K562 (cell line): ENCODE data around the gene IGSF3. TPM values are rescaled to one million over a fixed set of nuclear protein-coding genes. Genes with fewer than 3 reads are reported as not detected.

ENCODE experiments used
- ARHGAP35 ChIP-seq: fragments of 450-650 bp; IDR thresholded peaks from 2 replicates; pipeline ENCODE4 v1.6.1; 2018; ENCODE audit not compliant: partially characterized antibody
- DIDO1 ChIP-seq: fragments of 450-650 bp; IDR thresholded peaks from 2 replicates; pipeline ENCODE4 v1.6.1; 2016; ENCODE audit warnings: low read depth, missing biosample characterization, missing genetic modification characterization
- ELK3 ChIP-seq: fragments of 450-650 bp; formaldehyde crosslinking; IDR thresholded peaks from 2 replicates; pipeline ENCODE4 v1.4.0; 2020; ENCODE audit warnings: mild to moderate bottlenecking
- GABPB1 ChIP-seq: sonication (generic); formaldehyde crosslinking; IDR thresholded peaks from 2 replicates; pipeline ENCODE4 v1.8.0; 2022; ENCODE audit warnings: mild to moderate bottlenecking, missing genetic modification reagents
- GATAD2B ChIP-seq: fragments of 450-650 bp; IDR thresholded peaks from 2 replicates; pipeline ENCODE4 v1.6.1; 2017; ENCODE audit warnings: mild to moderate bottlenecking, borderline replicate concordance
- HIVEP1 ChIP-seq: fragments of 250-450 bp; sonication (Bioruptor Pico); IDR thresholded peaks from 2 replicates; pipeline ENCODE4 v1.4.0; 2020; ENCODE audit warnings: mild to moderate bottlenecking
- HNRNPLL ChIP-seq: fragments of 200-400 bp; formaldehyde crosslinking; IDR thresholded peaks from 2 replicates; pipeline ENCODE4 v1.6.1; 2017; ENCODE audit warnings: low read length, low read depth, mild to moderate bottlenecking; ENCODE audit not compliant: poor library complexity, severe bottlenecking
- ILF3 ChIP-seq: fragments of 450-650 bp; IDR thresholded peaks from 2 replicates; pipeline ENCODE4 v1.6.1; 2018; ENCODE audit warnings: antibody characterized with exemption, mild to moderate bottlenecking, moderate library complexity, borderline replicate concordance
- MAFG ChIP-seq: fragments of 450-650 bp; conservative IDR thresholded peaks from 2 replicates; pipeline ENCODE4 v1.6.1; 2016; ENCODE audit warnings: missing genetic modification characterization, missing compliant biosample characterization
- MAX ChIP-seq: sonication (generic); formaldehyde crosslinking; IDR thresholded peaks from 2 replicates; pipeline ENCODE4 v1.9.0; 2022; ENCODE audit warnings: mild to moderate bottlenecking, missing genetic modification reagents
- MEF2A ChIP-seq: IDR thresholded peaks from 2 replicates; pipeline ENCODE4 v1.6.1; 2011; ENCODE audit warnings: low read depth, mild to moderate bottlenecking, low read length, moderate library complexity; ENCODE audit not compliant: control insufficient read depth
- NCOA2 ChIP-seq, 2 experiments: fragments of 450-650 bp; IDR thresholded peaks; 2 replicates each; pipeline ENCODE4 v1.6.1; 2018; ENCODE audit warnings: mild to moderate bottlenecking in 2 of 2, moderate library complexity in 1 of 2; ENCODE audit not compliant: partially characterized antibody in 2 of 2
- NCOA6 ChIP-seq: fragments of 450-650 bp; IDR thresholded peaks from 2 replicates; pipeline ENCODE4 v1.6.1; 2017; ENCODE audit warnings: mild to moderate bottlenecking
- NELFE ChIP-seq: IDR thresholded peaks from 2 replicates; pipeline ENCODE4 v1.6.1; 2011; ENCODE audit warnings: mild to moderate bottlenecking; ENCODE audit not compliant: insufficient read depth, insufficient read length
- NONO ChIP-seq, 2 experiments: fragments of 200-400 bp in 1 of 2; fragments of 450-650 bp in 1 of 2; formaldehyde crosslinking in 1 of 2; IDR thresholded peaks; 2 replicates each; pipeline ENCODE4 v1.6.1; 2017; ENCODE audit warnings: low read depth in 2 of 2, mild to moderate bottlenecking in 2 of 2, moderate library complexity in 2 of 2, low read length in 1 of 2
- PREB ChIP-seq: sonication (generic); formaldehyde crosslinking; IDR thresholded peaks from 2 replicates; pipeline ENCODE4 v1.8.1; 2023; ENCODE audit warnings: mild to moderate bottlenecking, missing genetic modification reagents
- PRPF4 ChIP-seq: fragments of 200-400 bp; formaldehyde crosslinking; IDR thresholded peaks from one replicate; pipeline ENCODE4 v1.6.1; 2017; ENCODE audit warnings: low read length, low read depth, mild to moderate bottlenecking; ENCODE audit not compliant: insufficient read depth, poor library complexity, severe bottlenecking
- PTTG1 ChIP-seq: fragments of 450-650 bp; IDR thresholded peaks from 2 replicates; pipeline ENCODE4 v1.6.1; 2016; ENCODE audit warnings: low read depth, mild to moderate bottlenecking, missing genetic modification characterization, missing compliant biosample characterization
- RB1 ChIP-seq: fragments of 450-650 bp; IDR thresholded peaks from 2 replicates; pipeline ENCODE4 v1.6.1; 2017; ENCODE audit warnings: low read depth, mild to moderate bottlenecking
- RBM22 ChIP-seq: fragments of 200-400 bp; formaldehyde crosslinking; IDR thresholded peaks from 2 replicates; pipeline ENCODE4 v1.6.1; 2018; ENCODE audit warnings: low read length, low read depth; ENCODE audit not compliant: poor library complexity, severe bottlenecking
- RFX1 ChIP-seq: fragments of 450-650 bp; IDR thresholded peaks from 2 replicates; pipeline ENCODE4 v1.6.1; 2016; ENCODE audit warnings: mild to moderate bottlenecking, moderate library complexity
- SREBF2 ChIP-seq: sonication (generic); formaldehyde crosslinking; IDR thresholded peaks from 2 replicates; pipeline ENCODE4 v1.4.0; 2020; ENCODE audit warnings: mild to moderate bottlenecking, missing genetic modification reagents
- TAF1 ChIP-seq: IDR thresholded peaks from 2 replicates; pipeline ENCODE4 v1.6.1; 2011; ENCODE audit warnings: mild to moderate bottlenecking, low read length, moderate library complexity; ENCODE audit not compliant: insufficient read depth, control insufficient read depth, severe bottlenecking; ENCODE audit errors: extremely low read depth
- TAL1 ChIP-seq: fragments of 450-650 bp; IDR thresholded peaks from 2 replicates; pipeline ENCODE4 v1.6.1; 2016; ENCODE audit warnings: mild to moderate bottlenecking
- XRCC3 ChIP-seq: fragments of 450-650 bp; IDR thresholded peaks from 2 replicates; pipeline ENCODE4 v1.6.1; 2017; ENCODE audit warnings: mild to moderate bottlenecking, moderate library complexity
- ZFX ChIP-seq: sonication (generic); formaldehyde crosslinking; IDR thresholded peaks from 2 replicates; pipeline ENCODE4 v1.8.0; 2022; ENCODE audit warnings: mild to moderate bottlenecking, missing genetic modification reagents, moderate library complexity
- polyA plus RNA-seq, 8 experiments: library from polyadenylated mRNA; depleted of rRNA in 4 of 8; stranded (reverse) in 5 of 8; unstranded in 3 of 8; fragments of >200 nt; fragmentation: Nextera tagmentation in 2 of 8; fragmentation: Illumina TruSeq in 1 of 8; extraction: Ambion mirVana in 2 of 8; extraction: Trizol in 1 of 8; gene quantifications; 2 replicates each; pipeline versions ENCODE4 v1.2.1 to v1.2.3, GENCODE V29; 2011 to 2014; ENCODE audit warnings: inconsistent platforms in 1 of 8, missing spikeins in 1 of 8
- total RNA-seq, 7 experiments: library from RNA; depleted of rRNA in 6 of 7; stranded (reverse); fragments of >200 nt in 6 of 7; fragmentation: Illumina TruSeq in 2 of 7; extraction: Trizol in 2 of 7; gene quantifications; 2 replicates each; pipeline versions ENCODE4 v1.2.1 to v1.2.3, GENCODE V29; 2011 to 2021; ENCODE audit warnings: low replicate concordance in 1 of 7

Gene IGSF3
- total and polyA plus RNA-seq, 9 of the 15 experiments (the other 6 are each of a cell fraction or from before 2014, with no cell fraction given), result 1.1 to 15.0 (median 8.3) TPM

GRCh38 chr1:116570358-116571214 is 96.9 kb downstream of the IGSF3 start, which contains the start of gene CD58 (continued):
- no peak for TF ChIP-seq ELK3 (CRISPR knock-in tag)
- peak; percentile 0 for TF ChIP-seq MAX (CRISPR knock-in tag)
- peak; percentile 48; the same call in 1 of the 2 replicates for TF ChIP-seq RFX1
- TF ChIP-seq GATAD2B, result peak; percentile 43; the same call in 1 of the 2 replicates
- TF ChIP-seq ILF3, result 0 out of 2 replicates have a peak, but pooled peaks have one; percentile 55
- TF ChIP-seq TAL1, result no peak
- no peak for TF ChIP-seq XRCC3
- no peak for TF ChIP-seq NCOA2 (IDR thresholded peaks at IDR 0.05; ENCODE audit: partially characterized antibody in 2 of 2)
- no peak; the same call in 1 of the 2 replicates for TF ChIP-seq HIVEP1
- TF ChIP-seq GABPB1, result peak; percentile 43
- TF ChIP-seq NCOA6, result peak; percentile 11; the same call in 1 of the 2 replicates
- TF ChIP-seq RB1, result peak; percentile 94
- peak; percentile 92 for TF ChIP-seq ZFX (CRISPR knock-in tag)
- TF ChIP-seq DIDO1 (tag), result no peak
- no peak for TF ChIP-seq MAFG (tag)
- TF ChIP-seq TAF1, result peak; percentile 84
- TF ChIP-seq PRPF4, result no peak
- TF ChIP-seq NELFE, result no peak
- no peak for TF ChIP-seq SREBF2 (CRISPR knock-in tag)
- TF ChIP-seq HNRNPLL, result peak; percentile 84
- TF ChIP-seq RBM22, result peak; percentile 89
- no peak for TF ChIP-seq PREB (CRISPR knock-in tag)
- peak in 1 of 2 experiments; percentile 83; a peak in 2 of 4 replicates for TF ChIP-seq NONO (IDR thresholded peaks at IDR 0.05; ENCODE audit: low read depth in 2 of 2, low read length in 1 of 2)
- no peak for TF ChIP-seq MEF2A
- TF ChIP-seq PTTG1 (tag), result no peak
- no peak for TF ChIP-seq ARHGAP35
